PC-3 (cell line): Measurements from ENCODE around the gene TMEM223. TPM values are rescaled to one million over a fixed set of nuclear protein-coding genes. Genes with fewer than 3 reads are reported as not detected.
"Not testable (repeated sequence)": the region's sequence is repeated elsewhere in the genome, so short reads cannot be mapped to it uniquely, and the experiment has no call there.

Experiments
- ATAC-seq: fragments of 200-7000 bp; cut with Tn5 transposase; 2 replicates; pipeline ENCODE4 v1.9.1; 2020; ENCODE audit warnings: mild to moderate bottlenecking, moderate library complexity
- BruUV-seq: library from RNA; stranded (reverse); fragments of 400-500 nt; replicated peaks from 2 replicates; lab custom pipeline; 2021; lab: Mats Ljungman, UMichigan
- CTCF ChIA-PET: fragments of 300-600 bp; sonication (Branson Sonifier 250); formaldehyde crosslinking; loops from one replicate; lab custom pipeline; 2022; ENCODE audit warnings: antibody characterized with exemption; lab: Charles Lee
- POLR2A ChIA-PET: fragments of 300-600 bp; sonication (Branson Sonifier 250); formaldehyde crosslinking; loops from one replicate; lab custom pipeline; 2022; ENCODE audit warnings: antibody characterized with exemption; ENCODE audit not compliant: unreplicated experiment; lab: Charles Lee
- DNase-seq: peaks from one replicate; pipeline ENCODE4 v3.0.0-alpha.2; 2015
- H2AFZ ChIP-seq: fragments of 300-600 bp; sonication (generic); 2 replicates; pipeline ENCODE4 v1.6.0; 2016; ENCODE audit warnings: antibody characterized with exemption, low read length
- H3F3A ChIP-seq: fragments of 300-600 bp; sonication (generic); one replicate; pipeline ENCODE4 v1.6.0; 2017; ENCODE audit warnings: antibody characterized with exemption, low read length, control low read depth, mild to moderate bottlenecking; ENCODE audit not compliant: unreplicated experiment
- H3K27ac ChIP-seq: fragments of 300-600 bp; sonication (generic); 2 replicates; pipeline ENCODE4 v1.5.1; 2016; ENCODE audit warnings: mild to moderate bottlenecking, low read length
- H3K27me3 ChIP-seq: fragments of 300-600 bp; sonication (generic); 2 replicates; pipeline ENCODE4 v1.6.1; 2016; ENCODE audit warnings: low read length, mixed read lengths
- H3K36me3 ChIP-seq: fragments of 300-600 bp; sonication (generic); 2 replicates; pipeline ENCODE4 v1.6.1; 2016; ENCODE audit warnings: low read depth, mixed run types, low read length, mixed read lengths
- H3K4me1 ChIP-seq: fragments of 300-600 bp; sonication (generic); 2 replicates; pipeline ENCODE4 v1.5.1; 2016; ENCODE audit warnings: low read length; ENCODE audit not compliant: insufficient read depth
- H3K4me2 ChIP-seq: fragments of 300-600 bp; sonication (generic); 2 replicates; pipeline ENCODE4 v1.6.0; 2016; ENCODE audit warnings: low read length
- H3K4me3 ChIP-seq: fragments of 300-600 bp; sonication (generic); 2 replicates; pipeline ENCODE4 v1.5.1; 2016; ENCODE audit warnings: mild to moderate bottlenecking, low read length, mixed read lengths
- H3K79me2 ChIP-seq: fragments of 300-600 bp; sonication (generic); 2 replicates; pipeline ENCODE4 v1.6.1; 2017; ENCODE audit warnings: low read length, mixed read lengths
- H3K9ac ChIP-seq: fragments of 300-600 bp; sonication (generic); 2 replicates; pipeline ENCODE4 v1.6.0; 2016; ENCODE audit warnings: mild to moderate bottlenecking, low read length
- H3K9me2 ChIP-seq: fragments of 300-600 bp; sonication (generic); replicated peaks from 2 replicates; pipeline ENCODE4 v1.6.1; 2016; ENCODE audit warnings: mixed run types, low read length, mixed read lengths
- H3K9me3 ChIP-seq: fragments of 300-600 bp; sonication (generic); 2 replicates; pipeline ENCODE4 v1.6.1; 2016; ENCODE audit warnings: low read length, mixed read lengths
- H4K20me1 ChIP-seq: fragments of 300-600 bp; sonication (generic); 2 replicates; pipeline ENCODE4 v1.6.1; 2016; ENCODE audit warnings: low read length, mixed read lengths
- EZH2 ChIP-seq: fragments of 300-600 bp; sonication (generic); IDR thresholded peaks from one replicate; pipeline ENCODE4 v1.6.1; 2017; ENCODE audit warnings: antibody characterized with exemption, mild to moderate bottlenecking, low read length; ENCODE audit not compliant: unreplicated experiment
- EZH2phosphoT487 ChIP-seq: fragments of 300-600 bp; sonication (generic); IDR thresholded peaks from 2 replicates; pipeline ENCODE4 v1.6.1; 2018; ENCODE audit warnings: mild to moderate bottlenecking, antibody characterized with exemption, low read length, borderline replicate concordance
- intact Hi-C: fragments of 100-400 bp; cut with micrococcal nuclease; formaldehyde crosslinking; loops from 2 replicates; pipeline ENCODE4 v1.9.0; 2023
- microRNA-seq: library from miRNA; unstranded; fragments of <30 nt; microRNA quantifications from one replicate; pipeline ENCODE4 v1.1.0, GENCODE V29; 2020; ENCODE audit not compliant: unreplicated experiment
- total RNA-seq: library from RNA; depleted of rRNA; stranded (reverse); fragments of >200 nt; gene quantifications from 2 replicates; pipeline ENCODE4 v1.2.3, GENCODE V29; 2014; rRNA removed
- TF ChIP-seq, protein P1 (sequence below): fragments of 300-600 bp; sonication (generic); conservative IDR thresholded peaks from 2 replicates; pipeline ENCODE4 v1.5.1; 2017; ENCODE audit warnings: antibody characterized with exemption, low read depth, mild to moderate bottlenecking, low read length

Gene TMEM223
- total RNA-seq, 1 experiment from 2014 or later, result 37.5 TPM

DNA sequence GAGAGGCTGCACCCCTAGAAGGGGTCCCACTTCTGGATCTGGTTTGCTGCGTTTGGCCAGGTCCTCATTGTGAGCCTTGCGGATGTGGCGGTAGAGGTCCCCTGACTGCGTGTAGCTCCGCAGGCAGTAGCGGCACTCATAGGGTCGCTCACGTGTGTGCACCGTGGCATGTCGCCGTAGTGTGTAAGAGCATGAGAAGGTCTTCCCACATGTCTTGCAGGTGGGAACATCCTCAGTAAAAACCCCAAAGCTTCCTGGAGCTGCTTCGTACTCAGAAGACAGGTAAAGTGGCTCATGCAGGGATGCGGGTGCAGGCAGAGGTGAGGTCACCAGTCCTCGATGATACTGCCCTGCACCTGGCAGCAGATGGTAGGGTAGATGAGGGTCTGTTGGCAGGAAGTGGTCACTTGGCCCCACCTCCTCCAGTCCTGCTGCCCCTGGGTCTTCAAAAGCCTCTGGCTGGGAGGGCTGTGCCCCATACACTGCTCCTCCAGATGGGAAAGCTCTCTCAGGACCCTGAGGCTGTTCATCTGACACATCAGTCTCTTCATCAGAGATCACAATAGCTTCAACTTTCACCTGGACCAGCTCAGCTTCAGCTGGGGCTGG is 39.5 kb downstream of the TMEM223 start:
- peaks cover 10% of the 10 kb centered on the region; the same call in 1 of the 2 replicates for H3K79me2 ChIP-seq
- no peak overlapping the region for H3K4me3 ChIP-seq
- H3K9me3 ChIP-seq, result no peaks in the 10 kb centered on the region
- no TSS peak for BruUV-seq
- intact Hi-C loops, result no loop called here
- DNase-seq (no peak), ATAC-seq (no peak)
- no peaks in the 10 kb centered on the region for H4K20me1 ChIP-seq
- TF ChIP-seq EZH2phosphoT487, result no peak
- TF ChIP-seq, protein P1, sequence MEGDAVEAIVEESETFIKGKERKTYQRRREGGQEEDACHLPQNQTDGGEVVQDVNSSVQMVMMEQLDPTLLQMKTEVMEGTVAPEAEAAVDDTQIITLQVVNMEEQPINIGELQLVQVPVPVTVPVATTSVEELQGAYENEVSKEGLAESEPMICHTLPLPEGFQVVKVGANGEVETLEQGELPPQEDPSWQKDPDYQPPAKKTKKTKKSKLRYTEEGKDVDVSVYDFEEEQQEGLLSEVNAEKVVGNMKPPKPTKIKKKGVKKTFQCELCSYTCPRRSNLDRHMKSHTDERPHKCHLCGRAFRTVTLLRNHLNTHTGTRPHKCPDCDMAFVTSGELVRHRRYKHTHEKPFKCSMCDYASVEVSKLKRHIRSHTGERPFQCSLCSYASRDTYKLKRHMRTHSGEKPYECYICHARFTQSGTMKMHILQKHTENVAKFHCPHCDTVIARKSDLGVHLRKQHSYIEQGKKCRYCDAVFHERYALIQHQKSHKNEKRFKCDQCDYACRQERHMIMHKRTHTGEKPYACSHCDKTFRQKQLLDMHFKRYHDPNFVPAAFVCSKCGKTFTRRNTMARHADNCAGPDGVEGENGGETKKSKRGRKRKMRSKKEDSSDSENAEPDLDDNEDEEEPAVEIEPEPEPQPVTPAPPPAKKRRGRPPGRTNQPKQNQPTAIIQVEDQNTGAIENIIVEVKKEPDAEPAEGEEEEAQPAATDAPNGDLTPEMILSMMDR, result no peak
- TF ChIP-seq EZH2, result no peak
- no peak overlapping the region for H3K4me2 ChIP-seq
- no peaks in the 10 kb centered on the region for H3K27me3 ChIP-seq
- H3K9ac ChIP-seq, result no peak overlapping the region
- peaks cover 16% of the 10 kb centered on the region for H3K4me1 ChIP-seq
- no peaks in the 10 kb centered on the region for H3F3A ChIP-seq
- H3K27ac ChIP-seq, result no peak overlapping the region
- CTCF ChIA-PET, result no interaction called here
- H3K36me3 ChIP-seq, result peaks cover 6% of the 10 kb centered on the region; the same call in 1 of the 2 replicates
- H2AFZ ChIP-seq, result no peak overlapping the region
- POLR2A ChIA-PET, result no interaction called here
- no peaks in the 10 kb centered on the region for H3K9me2 ChIP-seq

DNA sequence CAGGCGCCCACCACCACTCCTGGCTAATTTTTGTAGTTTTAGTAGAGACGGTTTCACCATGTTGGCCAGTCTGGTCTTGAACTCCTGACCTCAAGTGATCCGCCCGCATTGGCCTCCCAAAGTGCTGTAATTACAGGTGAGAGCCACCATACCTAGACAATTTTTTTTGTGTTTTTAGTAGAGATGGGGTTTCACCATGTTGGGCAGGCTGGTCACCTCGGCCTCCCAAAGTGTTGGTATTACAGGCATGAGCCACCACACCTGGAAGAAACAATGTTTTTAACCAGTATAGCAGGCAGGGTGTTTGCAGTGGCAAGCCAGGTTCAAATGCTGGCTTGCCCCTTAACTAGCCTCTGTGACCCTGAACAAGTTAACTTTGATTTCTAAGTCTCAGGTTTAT is 41.9 kb downstream of the TMEM223 start:
- H4K20me1 ChIP-seq, ATAC-seq, H3K9me3 ChIP-seq, H3K4me3 ChIP-seq, H3K9me2 ChIP-seq, intact Hi-C loops, DNase-seq, H3K27me3 ChIP-seq, POLR2A ChIA-PET, H3K27ac ChIP-seq, H3K36me3 ChIP-seq, H3F3A ChIP-seq, H2AFZ ChIP-seq, H3K4me2 ChIP-seq, CTCF ChIA-PET, H3K9ac ChIP-seq, BruUV-seq: not testable (repeated sequence)
- Histone ChIP-seq H3K79me2 (peaks cover 10% of the 10 kb centered on the region; the same call in 1 of the 2 replicates), H3K4me1 (peaks cover 16% of the 10 kb centered on the region)

DNA sequence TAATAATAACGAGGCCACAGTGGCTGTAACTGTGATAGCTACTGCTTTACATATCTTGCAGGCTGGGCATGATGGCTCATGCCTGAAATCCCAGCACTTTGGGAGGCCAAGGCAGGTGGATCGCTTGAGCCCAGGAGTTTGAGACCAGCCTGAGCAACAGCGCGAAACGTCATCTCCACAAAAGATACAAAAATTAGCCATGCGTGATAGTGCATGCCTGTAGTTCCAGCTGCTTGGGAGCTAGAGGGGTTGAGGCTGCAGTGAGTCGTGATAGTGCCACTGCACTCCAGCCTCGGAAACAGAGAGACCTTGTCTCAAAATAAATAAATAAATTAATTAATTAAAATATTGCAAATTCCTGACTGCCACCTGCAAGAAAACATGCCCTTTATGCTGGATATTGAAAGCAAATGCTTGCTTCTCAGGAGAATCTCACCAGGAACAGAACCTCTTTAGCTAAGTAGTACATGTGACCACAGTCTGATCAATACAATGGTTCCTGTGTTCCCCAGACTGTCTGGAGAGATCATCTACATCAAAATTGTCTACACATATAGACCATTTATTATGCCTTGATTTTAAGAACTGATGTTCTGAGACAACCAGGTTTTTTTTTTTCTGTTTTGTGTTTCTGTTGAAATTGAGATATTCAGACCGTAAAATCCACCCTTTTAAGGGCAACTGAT is 44.2 kb downstream of the TMEM223 start:
- CTCF ChIA-PET, result interaction anchor here (0.6 kb wide), 1 partner anchor 67 kb away, joined by 4 read pairs; no protein-coding TSS in a partner anchor
- POLR2A ChIA-PET, result no interaction called here
- Histone ChIP-seq H3K9ac (no peak overlapping the region), H3K4me1 (peaks cover under 1% of the 10 kb centered on the region; the same call in 1 of the 2 replicates), H2AFZ (no peak overlapping the region), H3K27ac (no peak overlapping the region), H4K20me1 (no peaks in the 10 kb centered on the region), H3K27me3 (no peaks in the 10 kb centered on the region), H3F3A (no peaks in the 10 kb centered on the region), H3K4me2 (no peak overlapping the region), H3K9me2 (no peaks in the 10 kb centered on the region), H3K9me3 (no peaks in the 10 kb centered on the region), H3K79me2 (peaks cover 2% of the 10 kb centered on the region; the same call in 1 of the 2 replicates), H3K36me3 (peaks cover 6% of the 10 kb centered on the region; the same call in 1 of the 2 replicates), H3K4me3 (no peak overlapping the region)
- no TSS peak for BruUV-seq
- intact Hi-C loops, result no loop called here
- ATAC-seq (0 out of 2 replicates have a peak, but pooled peaks have one; percentile 22), DNase-seq (no peak)
- TF ChIP-seq EZH2 (no peak), EZH2phosphoT487 (no peak)
- TF ChIP-seq, protein P1, result no peak

Small RNAs within 50 kb of the gene (microRNA-seq; reads per million reads assigned to microRNA genes)
- gene MIR6514 (1.3 reads per million), gene MIR6748 (not detected)

Other genes with a start within 250 kb of the TMEM223 start
- 287 and 383 TPM in 2 replicates for gene AHNAK, start 245.2 kb downstream of the TMEM223 start, total RNA-seq
- gene EEF1G, start 218.1 kb downstream of the TMEM223 start, total RNA-seq, result 1,577 and 1,815 TPM in 2 replicates
- 17.8 and 20.6 TPM in 2 replicates for gene TUT1, start 200.5 kb downstream of the TMEM223 start, total RNA-seq
- gene MTA2, start 190.1 kb downstream of the TMEM223 start, total RNA-seq, result 193 and 259 TPM in 2 replicates
- gene EML3, start 179.2 kb downstream of the TMEM223 start, total RNA-seq, result 32.8 and 50.6 TPM in 2 replicates
- 5.8 and 13.9 TPM in 2 replicates for gene ROM1, start 178.7 kb downstream of the TMEM223 start, total RNA-seq
- 65.8 and 76.3 TPM in 2 replicates for gene B3GAT3, start 170.0 kb downstream of the TMEM223 start, total RNA-seq
- gene GANAB, start 145.4 kb downstream of the TMEM223 start, total RNA-seq, result 274 and 290 TPM in 2 replicates
- gene INTS5, start 138.7 kb downstream of the TMEM223 start, total RNA-seq, result 31.0 and 32.5 TPM in 2 replicates
- gene C11orf98, start 126.8 kb downstream of the TMEM223 start, total RNA-seq, result 236 and 302 TPM in 2 replicates
- gene CSKMT, start 126.7 kb downstream of the TMEM223 start, total RNA-seq, result 12.9 and 16.3 TPM in 2 replicates
- 83.6 and 95.6 TPM in 2 replicates for gene UQCC3, start 120.3 kb downstream of the TMEM223 start, total RNA-seq
- 4.7 and 9.7 TPM in 2 replicates for gene LBHD1, start 119.7 kb downstream of the TMEM223 start, total RNA-seq
- 190 and 311 TPM in 2 replicates for gene UBXN1, start 112.9 kb downstream of the TMEM223 start, total RNA-seq
- 0.51 and 0.86 TPM in 2 replicates for gene LRRN4CL, start 102.5 kb downstream of the TMEM223 start, total RNA-seq
- 65.7 and 73.4 TPM in 2 replicates for gene BSCL2, start 84.6 kb downstream of the TMEM223 start, total RNA-seq
- gene GNG3, start 84.3 kb downstream of the TMEM223 start, total RNA-seq, result not detected in 2 replicates
- 15.5 and 25.4 TPM in 2 replicates for gene HNRNPUL2, start 64.5 kb downstream of the TMEM223 start, total RNA-seq
- 26.1 and 37.4 TPM in 2 replicates for gene TTC9C, start 63.5 kb downstream of the TMEM223 start, total RNA-seq
- 2.2 and 3.3 TPM in 2 replicates for gene ZBTB3, start 37.8 kb downstream of the TMEM223 start, total RNA-seq
- gene POLR2G, start 30.4 kb downstream of the TMEM223 start, total RNA-seq, result 208 and 230 TPM in 2 replicates
- 40.2 and 43.9 TPM in 2 replicates for gene TAF6L, start 20.6 kb downstream of the TMEM223 start, total RNA-seq
- 80.2 and 86.7 TPM in 2 replicates for gene TMEM179B, start 4.6 kb downstream of the TMEM223 start, total RNA-seq
- 33.1 and 33.2 TPM in 2 replicates for gene NXF1, start 13.4 kb upstream of the TMEM223 start, total RNA-seq
- 41.4 and 48.2 TPM in 2 replicates for gene STX5, start 40.0 kb upstream of the TMEM223 start, total RNA-seq
- not detected in 2 replicates for gene TEX54, start 40.8 kb upstream of the TMEM223 start, total RNA-seq
- 217 and 222 TPM in 2 replicates for gene WDR74, start 47.6 kb upstream of the TMEM223 start, total RNA-seq
- 243 and 304 TPM in 2 replicates for gene SLC3A2, start 88.9 kb upstream of the TMEM223 start, total RNA-seq
- gene CHRM1, start 129.4 kb upstream of the TMEM223 start, total RNA-seq, result not detected in 2 replicates
- gene SLC22A6, start 193.0 kb upstream of the TMEM223 start, total RNA-seq, result not detected in 2 replicates
- gene SLC22A8, start 223.8 kb upstream of the TMEM223 start, total RNA-seq, result not detected in 2 replicates